ENCODE measurements around the gene ACO2. TPM values are rescaled to one million over a fixed set of nuclear protein-coding genes. Genes with fewer than 3 reads are reported as not detected.

Gene ACO2
- total RNA-seq, 1 donor from 2014 or later: 77.3 TPM

DNA sequence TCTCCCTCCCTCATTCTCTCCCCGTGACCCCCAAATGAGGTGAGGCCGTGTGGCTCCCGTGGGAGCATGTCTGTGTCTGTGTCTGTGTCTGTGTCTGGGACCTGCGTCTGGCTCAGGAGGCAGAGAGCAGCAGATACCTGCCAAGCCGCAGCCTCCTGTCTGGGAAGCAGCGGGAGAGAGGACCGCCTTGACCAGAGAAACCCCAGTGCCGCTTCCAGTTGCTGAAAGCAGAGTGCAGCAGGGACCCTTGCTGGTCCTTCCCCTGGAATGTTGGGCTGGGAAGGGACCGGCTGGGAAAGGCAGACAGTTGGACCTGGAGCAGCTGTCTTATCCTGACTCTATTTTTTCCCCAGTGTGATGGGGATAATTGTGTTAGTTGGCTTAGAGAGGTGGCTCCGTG lies 92.4 kb downstream of the ACO2 start:
- no peak for DNase-seq (ENCODE audit: extremely low spot score, unreplicated experiment)
- H3K27ac Mint-ChIP-seq (ENCODE audit: unreplicated experiment): peak overlapping the region; percentile 89
- no peaks in the 10 kb centered on the region for H3K27me3 Mint-ChIP-seq (ENCODE audit: unreplicated experiment)
- peak overlapping the region; percentile 73 for H3K4me3 Mint-ChIP-seq (ENCODE audit: unreplicated experiment)
- H3K4me1 Mint-ChIP-seq (ENCODE audit: unreplicated experiment): peaks cover 85% of the 10 kb centered on the region
- H3K9me3 Mint-ChIP-seq (ENCODE audit: unreplicated experiment): no peaks in the 10 kb centered on the region
- TF ChIP-seq, protein P1, sequence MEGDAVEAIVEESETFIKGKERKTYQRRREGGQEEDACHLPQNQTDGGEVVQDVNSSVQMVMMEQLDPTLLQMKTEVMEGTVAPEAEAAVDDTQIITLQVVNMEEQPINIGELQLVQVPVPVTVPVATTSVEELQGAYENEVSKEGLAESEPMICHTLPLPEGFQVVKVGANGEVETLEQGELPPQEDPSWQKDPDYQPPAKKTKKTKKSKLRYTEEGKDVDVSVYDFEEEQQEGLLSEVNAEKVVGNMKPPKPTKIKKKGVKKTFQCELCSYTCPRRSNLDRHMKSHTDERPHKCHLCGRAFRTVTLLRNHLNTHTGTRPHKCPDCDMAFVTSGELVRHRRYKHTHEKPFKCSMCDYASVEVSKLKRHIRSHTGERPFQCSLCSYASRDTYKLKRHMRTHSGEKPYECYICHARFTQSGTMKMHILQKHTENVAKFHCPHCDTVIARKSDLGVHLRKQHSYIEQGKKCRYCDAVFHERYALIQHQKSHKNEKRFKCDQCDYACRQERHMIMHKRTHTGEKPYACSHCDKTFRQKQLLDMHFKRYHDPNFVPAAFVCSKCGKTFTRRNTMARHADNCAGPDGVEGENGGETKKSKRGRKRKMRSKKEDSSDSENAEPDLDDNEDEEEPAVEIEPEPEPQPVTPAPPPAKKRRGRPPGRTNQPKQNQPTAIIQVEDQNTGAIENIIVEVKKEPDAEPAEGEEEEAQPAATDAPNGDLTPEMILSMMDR (IDR thresholded peaks at IDR 0.05): no peak
- no peaks in the 10 kb centered on the region for H3K36me3 Mint-ChIP-seq (ENCODE audit: unreplicated experiment)

DNA sequence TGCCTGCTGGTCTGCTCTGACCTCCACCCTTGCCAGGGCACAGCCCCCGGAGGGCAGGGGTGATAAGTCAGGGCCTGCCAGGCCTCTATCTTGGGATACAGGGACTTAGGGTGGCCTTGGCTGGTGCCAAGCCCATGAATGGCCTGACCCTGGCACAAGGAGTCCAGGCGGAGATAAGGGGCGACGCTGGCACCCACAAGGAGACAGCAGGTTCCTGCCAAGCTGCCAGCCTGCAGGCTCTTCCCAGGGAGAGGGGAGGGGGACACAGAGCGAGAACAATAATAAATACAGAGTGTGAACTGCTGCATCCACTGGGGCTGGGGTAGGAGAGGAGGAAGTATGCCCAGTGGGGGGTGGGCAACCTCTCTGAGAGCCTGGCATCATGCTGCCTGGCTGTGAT lies 92.9 kb downstream of the ACO2 start:
- H3K27me3 Mint-ChIP-seq (ENCODE audit: unreplicated experiment): no peaks in the 10 kb centered on the region
- H3K9me3 Mint-ChIP-seq (ENCODE audit: unreplicated experiment): no peaks in the 10 kb centered on the region
- no peaks in the 10 kb centered on the region for H3K36me3 Mint-ChIP-seq (ENCODE audit: unreplicated experiment)
- peak overlapping the region; percentile 73 for H3K4me3 Mint-ChIP-seq (ENCODE audit: unreplicated experiment)
- no peak for DNase-seq (ENCODE audit: extremely low spot score, unreplicated experiment)
- H3K27ac Mint-ChIP-seq (ENCODE audit: unreplicated experiment): peak overlapping the region; percentile 82
- TF ChIP-seq, protein P1 (IDR thresholded peaks at IDR 0.05): no peak
- peaks cover 84% of the 10 kb centered on the region for H3K4me1 Mint-ChIP-seq (ENCODE audit: unreplicated experiment)

DNA sequence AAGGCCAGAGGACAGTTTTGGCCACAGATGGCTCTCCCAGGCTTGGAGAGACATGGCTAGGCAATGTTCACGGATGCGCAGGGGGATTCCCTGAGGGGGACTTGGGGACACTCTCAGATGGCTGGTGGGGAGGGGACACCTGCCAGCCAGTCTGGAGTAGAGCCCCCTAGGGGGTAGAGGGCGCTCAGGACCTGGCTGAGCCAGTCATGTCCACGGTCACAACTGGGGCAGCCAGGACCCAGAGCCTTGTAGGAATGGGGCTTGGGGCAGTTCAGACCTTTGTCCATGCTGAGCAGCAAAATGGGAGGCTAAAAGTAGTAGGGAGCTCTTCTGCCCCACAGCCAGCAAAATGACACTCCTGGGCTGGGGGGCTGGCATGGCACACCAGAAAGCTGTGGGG lies 93.5 kb downstream of the ACO2 start:
- no peak for DNase-seq (ENCODE audit: extremely low spot score, unreplicated experiment)
- TF ChIP-seq, protein P1 (IDR thresholded peaks at IDR 0.05): no peak
- H3K36me3 Mint-ChIP-seq (ENCODE audit: unreplicated experiment): no peaks in the 10 kb centered on the region
- peaks cover 85% of the 10 kb centered on the region for H3K4me1 Mint-ChIP-seq (ENCODE audit: unreplicated experiment)
- H3K4me3 Mint-ChIP-seq (ENCODE audit: unreplicated experiment): peak overlapping the region; percentile 73
- no peaks in the 10 kb centered on the region for H3K27me3 Mint-ChIP-seq (ENCODE audit: unreplicated experiment)
- no peaks in the 10 kb centered on the region for H3K9me3 Mint-ChIP-seq (ENCODE audit: unreplicated experiment)
- H3K27ac Mint-ChIP-seq (ENCODE audit: unreplicated experiment): peak overlapping the region; percentile 82

DNA sequence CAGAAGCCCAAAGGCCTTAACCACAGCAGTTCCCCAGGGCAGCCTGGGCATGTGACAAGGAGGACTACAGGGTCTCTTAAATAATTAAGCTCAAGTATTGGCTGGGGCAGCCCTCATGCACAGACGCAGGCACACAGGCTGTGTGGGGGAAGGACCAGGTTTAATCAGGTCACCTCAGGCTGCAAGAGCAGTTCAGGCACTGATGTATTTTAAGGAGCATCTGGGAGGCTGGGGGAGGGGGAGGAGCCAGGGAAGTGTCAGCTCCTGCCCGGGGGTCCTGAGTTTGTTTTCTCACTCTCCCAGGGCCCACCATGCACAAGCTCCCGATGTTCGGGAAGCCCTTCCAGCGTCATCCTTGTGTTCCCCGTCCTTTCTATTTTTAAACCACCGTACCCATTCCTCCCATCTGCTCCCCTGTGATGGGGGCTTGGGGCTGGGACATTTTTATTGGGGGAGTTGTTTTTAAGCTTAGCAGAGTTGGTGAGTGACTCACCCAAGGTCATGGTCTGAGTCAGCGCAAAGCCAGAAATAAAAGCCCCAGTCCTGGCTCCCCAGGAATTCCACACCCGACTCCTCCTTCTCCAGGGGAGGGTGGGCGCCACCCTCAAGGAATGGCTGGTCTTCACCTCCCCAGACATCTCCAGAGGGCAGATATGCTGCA lies 94.3 kb downstream of the ACO2 start:
- TF ChIP-seq, protein P1 (IDR thresholded peaks at IDR 0.05): no peak
- Mint-ChIP-seq H3K4me1 (ENCODE audit: unreplicated experiment) (peaks cover 82% of the 10 kb centered on the region), H3K27ac (ENCODE audit: unreplicated experiment) (peak overlapping the region; percentile 82), H3K27me3 (ENCODE audit: unreplicated experiment) (no peaks in the 10 kb centered on the region), H3K36me3 (ENCODE audit: unreplicated experiment) (no peaks in the 10 kb centered on the region), H3K4me3 (ENCODE audit: unreplicated experiment) (peak overlapping the region; percentile 44), H3K9me3 (ENCODE audit: unreplicated experiment) (no peaks in the 10 kb centered on the region)
- no peak for DNase-seq (ENCODE audit: extremely low spot score, unreplicated experiment)

DNA sequence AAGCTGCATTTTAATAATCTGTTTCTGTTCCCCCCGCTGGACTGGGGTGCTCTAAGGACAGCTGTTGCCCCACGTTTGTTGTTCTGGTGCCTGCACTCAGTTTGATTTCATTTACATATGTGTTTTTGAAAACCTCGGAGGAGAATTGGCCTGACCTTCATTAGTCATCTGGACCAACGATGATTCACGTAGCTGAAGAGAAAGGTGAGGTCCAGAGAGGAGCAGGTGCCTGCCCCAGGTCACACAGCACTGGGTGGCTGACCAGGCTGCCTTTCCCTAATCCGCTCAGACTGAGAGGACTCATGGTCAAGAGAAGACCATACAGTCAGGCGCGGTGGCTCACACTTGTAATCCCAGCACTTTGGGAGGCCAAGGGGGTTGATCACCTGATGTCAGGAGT lies 95.6 kb downstream of the ACO2 start:
- no peak for DNase-seq (ENCODE audit: extremely low spot score, unreplicated experiment)
- peak overlapping the region; percentile 91 for H3K27ac Mint-ChIP-seq (ENCODE audit: unreplicated experiment)
- no peaks in the 10 kb centered on the region for H3K36me3 Mint-ChIP-seq (ENCODE audit: unreplicated experiment)
- H3K9me3 Mint-ChIP-seq (ENCODE audit: unreplicated experiment): no peaks in the 10 kb centered on the region
- peaks cover 80% of the 10 kb centered on the region for H3K4me1 Mint-ChIP-seq (ENCODE audit: unreplicated experiment)
- no peaks in the 10 kb centered on the region for H3K27me3 Mint-ChIP-seq (ENCODE audit: unreplicated experiment)
- TF ChIP-seq, protein P1 (IDR thresholded peaks at IDR 0.05): no peak
- H3K4me3 Mint-ChIP-seq (ENCODE audit: unreplicated experiment): no peak overlapping the region

Measured in osteocyte (in vitro differentiated cells).